Thoracic aorta (tissue), 2 donors: ENCODE measurements around the gene SDK2. TPM values are rescaled to one million over a fixed set of nuclear protein-coding genes. Genes with fewer than 3 reads are reported as not detected.
A peak's percentile ranks its signal among the peaks of the same experiment; 100 is the strongest.

Experiments
- ATAC-seq: fragments of 150-250 bp; one replicate; pipeline ENCODE4 v1.8.0; 2017; ENCODE audit warnings: low read depth; ENCODE audit not compliant: insufficient number of reproducible peaks, low FRiP score
- DNase-seq: peaks from one replicate; pipeline ENCODE4 v3.0.0-alpha.2; 2020; ENCODE audit warnings: low spot score
- H3K27ac ChIP-seq, 2 donors: fragments of 200-600 bp; sonication (generic); 1 replicate in 1 of 2; 2 replicates in 1 of 2; pipeline ENCODE4 v1.5.1; 2016; ENCODE audit warnings: mild to moderate bottlenecking in 2 of 2, moderate library complexity in 2 of 2
- H3K27me3 ChIP-seq: fragments of 200-600 bp; sonication (generic); replicated peaks from 2 replicates; pipeline ENCODE4 v1.6.0; 2016; ENCODE audit warnings: mild to moderate bottlenecking; ENCODE audit not compliant: insufficient read depth
- H3K36me3 ChIP-seq: fragments of 200-600 bp; sonication (generic); one replicate; pipeline ENCODE4 v1.5.1; 2016
- H3K4me1 ChIP-seq, 2 donors: fragments of 200-600 bp; sonication (generic); 1 replicate in 1 of 2; 2 replicates in 1 of 2; pipeline versions ENCODE4 v1.5.1 to v1.6.0; 2016; ENCODE audit warnings: low read depth in 2 of 2, mild to moderate bottlenecking in 1 of 2; ENCODE audit not compliant: control insufficient read depth in 1 of 2
- H3K4me3 ChIP-seq: fragments of 200-600 bp; sonication (generic); 2 replicates; pipeline ENCODE4 v1.5.1; 2016; ENCODE audit warnings: mild to moderate bottlenecking
- H3K9me3 ChIP-seq: fragments of 200-600 bp; sonication (generic); 2 replicates; pipeline ENCODE4 v1.5.1; 2016
- CTCF ChIP-seq: fragments of 200-600 bp; sonication (generic); IDR thresholded peaks from one replicate; pipeline ENCODE4 v1.5.1; 2019; ENCODE audit warnings: antibody characterized with exemption
- total RNA-seq, 2 donors: library from RNA; depleted of rRNA; stranded (reverse); fragments of >200 nt; gene quantifications; one replicate each; pipeline versions ENCODE4 v1.1.0 to v1.2.3, GENCODE V29; 2016

SDK2 gene
- 1 to 10 TPM; 6.0 to 8.9 TPM for total RNA-seq

GRCh38 chr17:73644145-73645049 lies at the start of gene SDK2:
TSS of gene SDK2 (minus strand) at chr17:73644445. CDS start at chr17:73644088, 357 bp downstream.
- ATAC-seq (no peak), DNase-seq (no peak)
- H3K27me3 ChIP-seq, result no peaks in the 10 kb centered on the region
- H3K36me3 ChIP-seq, result no peaks in the 10 kb centered on the region
- H3K9me3 ChIP-seq, result no peaks in the 10 kb centered on the region
- TF ChIP-seq CTCF, result no peak
- H3K4me3 ChIP-seq, result peak within 1 kb of the TSS; percentile 75
- peaks cover 16 to 47% of the 10 kb centered on the region in 2 donors for H3K4me1 ChIP-seq
- H3K27ac ChIP-seq, result peak within 1 kb of the TSS; percentile 34 to 56

- H3K4me3 ChIP-seq, result no peak overlapping the region
- ATAC-seq (no peak), DNase-seq (no peak)
- no peaks in the 10 kb centered on the region for H3K9me3 ChIP-seq
- no peak overlapping the region for H3K27ac ChIP-seq
- H3K4me1 ChIP-seq, result no peaks in the 10 kb centered on the region
- no peaks in the 10 kb centered on the region for H3K36me3 ChIP-seq
- no peaks in the 10 kb centered on the region for H3K27me3 ChIP-seq
- no peak for TF ChIP-seq CTCF
These were observed 48.8 kb upstream of the SDK2 start for GRCh38 chr17:73693071-73693470.

- TF ChIP-seq CTCF, result no peak
- DNase-seq, result no peak
These were observed 47.1 kb upstream of the SDK2 start for GRCh38 chr17:73691321-73691766.

GRCh38 chr17:73690676-73691075 lies 46.4 kb upstream of the SDK2 start:
- Histone ChIP-seq H3K4me1 (no peaks in the 10 kb centered on the region), H3K9me3 (no peaks in the 10 kb centered on the region), H3K27ac (no peak overlapping the region), H3K36me3 (no peaks in the 10 kb centered on the region), H3K27me3 (no peaks in the 10 kb centered on the region), H3K4me3 (no peak overlapping the region)
- ATAC-seq (no peak), DNase-seq (no peak)
- TF ChIP-seq CTCF, result no peak

More at GRCh38 chr17:73691321-73691766, 47.1 kb upstream of the SDK2 start:
- Histone ChIP-seq H3K9me3 (no peaks in the 10 kb centered on the region), H3K27ac (no peak overlapping the region), H3K36me3 (no peaks in the 10 kb centered on the region), H3K4me1 (no peaks in the 10 kb centered on the region), H3K4me3 (no peak overlapping the region), H3K27me3 (no peaks in the 10 kb centered on the region)
- no peak for ATAC-seq

- TF ChIP-seq CTCF, result no peak
- no peaks in the 10 kb centered on the region for H3K9me3 ChIP-seq
- H3K27ac ChIP-seq, result no peak overlapping the region
- ATAC-seq (no peak), DNase-seq (no peak)
- no peaks in the 10 kb centered on the region for H3K27me3 ChIP-seq
- H3K4me1 ChIP-seq, result no peaks in the 10 kb centered on the region
- H3K4me3 ChIP-seq, result no peak overlapping the region
- H3K36me3 ChIP-seq, result no peaks in the 10 kb centered on the region
These were observed 45.5 kb upstream of the SDK2 start for GRCh38 chr17:73689596-73690275.
